GM18867 (cell line): Measurements from ENCODE around the gene HIVEP1.

Experiments
- ATAC-seq: cut with Tn5 transposase; IDR thresholded peaks from one replicate; pipeline ENCODE4 v1.9.1; 2021; ENCODE audit warnings: mild to moderate bottlenecking, moderate library complexity; ENCODE audit not compliant: unreplicated experiment

HIVEP1 gene

DNA sequence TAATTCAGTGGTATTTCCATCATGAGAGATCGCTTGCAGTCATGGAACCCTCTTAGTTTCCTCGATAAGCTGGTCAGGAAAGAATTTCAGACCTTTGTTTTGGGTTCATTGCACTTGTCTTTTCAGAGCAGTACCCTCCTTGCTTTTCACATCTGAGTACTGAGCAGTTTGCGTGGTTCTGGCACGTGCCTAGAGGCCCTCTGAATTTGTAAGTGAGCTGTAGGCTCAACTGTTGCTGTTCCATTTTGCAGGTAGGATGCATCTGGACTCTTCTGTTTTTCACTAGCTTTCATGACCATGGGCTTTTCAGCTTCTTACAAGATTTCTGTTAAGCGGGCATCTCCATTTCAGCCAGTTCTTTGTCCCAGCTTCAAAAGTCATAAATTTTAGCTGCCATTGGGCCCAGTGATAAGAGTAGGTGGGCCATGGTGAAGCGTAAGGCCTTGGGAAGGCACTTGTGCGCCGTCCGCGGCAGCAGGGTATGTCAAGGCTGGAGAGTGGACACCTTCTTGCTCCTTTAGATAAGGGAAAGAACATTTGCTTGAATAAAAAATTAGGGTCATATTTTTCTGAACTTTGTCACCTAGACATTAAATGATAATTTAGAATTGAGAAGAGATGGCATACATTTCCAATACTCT is 35.8 kb downstream of the HIVEP1 start:
- peak; percentile 5 for ATAC-seq

GRCh38 chr6:12048609-12049008 is 36.5 kb downstream of the HIVEP1 start:
- ATAC-seq: no peak

DNA sequence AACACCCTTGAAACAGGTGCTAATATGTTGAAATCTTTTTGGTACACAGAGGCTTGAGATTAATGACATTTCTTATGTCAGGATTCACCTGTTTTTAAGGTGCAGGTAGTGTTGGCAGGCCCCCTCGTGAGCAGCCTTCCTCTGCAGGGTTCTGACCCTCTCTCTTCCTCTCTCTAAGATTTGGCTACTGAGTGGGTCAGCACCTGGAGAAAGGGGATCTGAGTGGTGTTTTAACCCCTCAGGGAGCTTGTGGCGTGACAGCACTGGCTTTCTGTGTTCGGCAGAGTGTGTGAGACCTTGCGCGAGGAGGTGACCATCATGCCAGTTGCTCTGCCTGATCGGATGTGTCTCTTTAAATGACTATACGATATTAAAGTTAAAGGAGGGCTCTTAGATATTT is 37.1 kb downstream of the HIVEP1 start:
- ATAC-seq: peak; percentile 32

DNA sequence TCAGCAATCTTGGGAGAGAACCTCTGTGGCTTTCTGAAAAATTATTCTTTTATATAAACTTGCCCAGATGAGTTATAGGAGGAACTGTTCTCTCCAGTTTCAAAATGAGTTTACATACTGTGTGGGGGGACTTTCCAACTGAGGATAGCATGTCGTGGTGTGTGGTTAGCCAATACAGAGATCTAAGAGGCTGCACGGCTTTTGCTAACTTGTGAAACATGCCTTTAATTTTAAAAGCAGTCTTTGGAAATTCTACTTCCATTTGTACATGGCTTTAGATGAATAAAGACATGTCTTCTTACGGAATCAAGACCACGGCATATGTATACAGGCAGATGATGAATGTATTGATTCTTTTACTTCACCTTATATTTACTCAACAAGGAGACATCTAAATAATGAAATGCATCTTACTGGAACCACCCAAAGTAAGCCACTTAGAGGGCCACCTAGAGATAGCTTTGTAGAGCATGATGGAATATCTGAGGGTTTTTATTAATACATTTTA is 39.8 kb downstream of the HIVEP1 start:
- peak; percentile 68 for ATAC-seq

DNA sequence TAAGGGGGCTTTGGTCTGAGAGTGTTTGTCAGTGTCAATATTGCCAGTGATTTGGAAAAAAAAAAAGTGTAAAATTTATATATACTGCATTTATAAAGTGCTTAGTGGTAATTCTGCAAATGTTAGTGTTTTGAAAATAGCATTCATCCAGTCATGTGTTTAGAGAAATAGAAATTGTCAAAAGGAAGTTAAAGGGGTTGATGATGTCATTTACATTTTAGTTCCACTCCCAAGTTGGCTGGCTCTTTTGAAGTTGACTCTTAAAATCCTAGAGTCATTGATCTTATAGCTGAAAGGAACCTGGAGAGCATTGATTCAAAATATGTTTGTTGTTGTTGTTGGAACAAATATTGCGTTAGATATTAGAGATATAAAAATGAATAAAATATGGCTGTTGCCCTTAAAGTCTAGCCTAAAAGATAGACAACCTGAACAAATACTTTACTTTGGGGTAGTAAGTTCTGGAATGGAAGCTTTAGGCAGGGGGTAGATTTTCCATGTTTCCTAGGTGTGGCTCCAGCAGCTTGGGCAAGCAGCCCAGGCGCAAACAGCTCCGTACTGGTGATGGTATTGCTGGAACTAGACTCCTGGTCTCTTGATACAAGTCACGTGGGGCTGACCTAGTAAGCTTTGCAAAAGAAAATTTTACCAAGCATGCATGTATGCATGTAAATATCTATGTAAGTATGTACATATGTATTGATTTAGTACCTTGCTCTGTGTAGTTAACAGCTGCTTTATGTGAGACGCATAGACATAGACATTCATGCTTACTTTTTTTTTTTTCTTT is 46.3 kb downstream of the HIVEP1 start:
- ATAC-seq: no peak

- ATAC-seq: peak; percentile 88
Measured at GRCh38 chr6:12060780-12061609, 48.9 kb downstream of the HIVEP1 start.

- no peak for ATAC-seq
Measured at GRCh38 chr6:12062605-12063004, 50.5 kb downstream of the HIVEP1 start.

GRCh38 chr6:12064131-12064530 is 52.0 kb downstream of the HIVEP1 start:
- no peak for ATAC-seq

DNA sequence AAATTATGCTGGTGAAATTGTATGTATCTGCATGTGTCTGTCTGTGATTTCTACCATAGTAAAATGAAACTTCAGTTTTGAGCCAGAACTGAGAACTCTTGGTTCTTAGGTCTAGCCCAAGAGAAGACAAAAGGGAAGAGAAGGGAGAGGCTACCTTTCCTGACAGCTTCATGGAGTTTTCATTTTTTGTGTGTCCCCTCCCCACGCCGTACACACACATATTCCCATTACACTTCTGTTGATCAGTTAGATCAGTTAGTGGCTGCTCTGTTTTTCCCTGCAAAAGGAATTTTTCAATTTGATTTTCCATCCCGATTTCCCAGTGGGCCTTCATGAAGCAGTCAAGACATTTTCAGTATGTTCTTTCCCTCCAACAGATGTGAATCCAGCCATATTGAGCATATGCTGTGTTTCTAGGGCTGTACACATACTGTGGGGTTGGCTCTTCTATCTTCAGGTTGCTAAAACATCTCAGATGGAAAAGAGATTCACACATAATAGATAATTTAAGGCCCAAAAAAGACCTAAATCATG is 52.5 kb downstream of the HIVEP1 start:
- ATAC-seq: no peak

DNA sequence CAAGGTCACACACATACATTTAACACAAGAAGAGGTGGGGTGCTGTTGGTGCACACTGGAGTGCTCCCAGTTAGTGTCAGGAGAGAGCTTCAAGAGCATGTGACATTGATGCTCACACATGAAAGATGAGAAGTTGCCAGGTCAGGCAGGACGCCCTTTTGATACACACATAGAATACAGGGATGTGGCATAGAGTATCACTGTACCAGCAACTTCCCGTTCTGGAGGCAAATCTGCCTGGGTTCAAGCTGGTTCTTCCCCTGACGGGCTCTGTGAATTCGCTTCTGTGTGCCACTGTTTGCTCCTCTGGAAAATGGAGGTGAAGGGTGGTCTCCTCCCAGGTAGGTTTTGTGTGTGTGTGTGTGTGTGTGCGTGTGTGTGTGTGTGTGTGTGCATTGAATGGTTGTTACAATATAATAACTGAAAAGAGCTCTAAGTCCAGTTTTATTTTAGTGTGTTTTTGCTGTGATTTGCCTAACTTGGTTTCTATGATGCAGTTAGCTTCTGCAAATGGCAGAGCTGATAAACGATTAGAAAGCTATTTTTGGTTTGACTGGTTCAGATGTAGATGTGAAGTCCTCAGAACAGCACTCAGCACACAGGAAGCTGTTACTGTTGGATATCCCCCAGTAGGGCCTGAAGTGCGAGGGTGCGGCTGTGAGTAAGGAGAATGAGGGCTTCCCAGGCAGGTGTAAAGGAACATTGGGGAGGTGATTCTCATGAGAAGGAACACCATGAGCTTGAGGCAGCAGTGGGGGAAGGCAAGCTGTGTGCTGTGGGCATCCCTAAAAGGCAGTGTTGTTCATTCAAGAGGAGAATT is 53.4 kb downstream of the HIVEP1 start:
- ATAC-seq: peak; percentile 48

DNA sequence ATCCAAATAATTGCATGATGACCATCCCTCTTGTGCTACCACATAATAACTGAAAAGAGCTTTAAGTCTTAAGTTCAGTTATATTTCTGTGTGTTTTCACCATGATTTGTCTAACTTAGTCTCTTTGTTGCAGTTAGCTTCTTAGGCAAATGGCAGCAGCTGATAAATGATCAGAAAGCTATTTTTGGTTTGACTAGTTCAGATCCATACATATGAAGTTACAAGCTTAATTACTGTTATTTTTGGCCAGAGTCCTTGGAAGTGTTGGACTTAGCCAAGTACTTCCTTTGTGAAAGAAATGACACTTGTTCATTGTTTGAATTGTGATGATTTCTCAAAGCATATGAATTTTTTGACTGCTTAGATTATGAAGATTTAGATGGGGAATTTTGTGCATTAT is 54.2 kb downstream of the HIVEP1 start:
- ATAC-seq: no peak

- ATAC-seq: no peak
Measured at GRCh38 chr6:12068899-12069557, 56.9 kb downstream of the HIVEP1 start.

- no peak for ATAC-seq
Measured at GRCh38 chr6:12069891-12070529, 57.9 kb downstream of the HIVEP1 start.

DNA sequence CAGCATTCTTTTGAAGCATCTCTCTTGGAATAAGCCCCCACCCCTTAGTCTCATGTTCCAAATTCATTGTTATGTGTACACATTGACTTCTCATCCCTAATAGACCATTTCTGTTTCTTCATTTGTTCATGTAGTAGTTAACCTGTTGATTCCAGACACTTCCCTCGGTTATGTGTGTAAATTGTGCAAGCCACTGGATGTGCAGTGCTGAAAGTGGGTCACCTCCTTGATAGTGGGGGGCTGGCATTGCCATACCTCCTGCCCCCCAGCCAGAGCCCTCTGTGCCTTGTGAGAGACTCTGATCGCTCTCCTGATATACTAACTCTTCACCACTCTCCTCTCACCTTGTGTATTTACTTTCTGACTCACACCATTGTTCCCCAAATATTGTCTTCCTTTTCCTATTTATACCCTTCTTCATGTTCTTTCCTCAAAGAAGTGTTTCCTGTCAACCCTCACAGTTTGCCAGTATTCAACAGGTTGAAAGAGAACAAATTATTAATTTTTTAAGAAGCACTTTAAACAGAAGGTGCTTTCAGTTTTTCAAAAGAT is 59.0 kb downstream of the HIVEP1 start:
- no peak for ATAC-seq

DNA sequence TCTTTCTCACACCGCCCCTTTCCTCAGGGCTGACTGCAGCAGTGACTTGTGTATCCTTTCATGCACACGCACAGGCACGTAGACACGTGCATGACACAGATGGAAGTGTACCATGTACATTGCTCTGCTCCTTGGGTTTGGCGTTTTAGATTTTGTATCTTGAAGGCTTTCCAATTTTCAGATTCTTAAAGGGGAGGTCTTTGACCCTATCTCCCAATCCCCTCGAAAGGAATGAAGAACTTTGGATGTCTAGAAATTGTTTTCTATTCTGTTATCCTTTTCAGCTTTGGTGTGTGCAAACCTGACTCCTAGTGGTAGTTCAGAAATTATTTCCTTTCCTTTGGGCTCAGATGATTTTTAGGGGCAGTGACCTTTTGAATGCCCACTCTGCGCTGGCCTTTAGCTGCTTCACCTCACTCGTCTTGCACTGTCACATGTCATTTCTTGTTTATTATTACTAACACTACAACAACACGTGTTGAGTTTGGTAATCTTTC is 63.0 kb downstream of the HIVEP1 start:
- no peak for ATAC-seq

DNA sequence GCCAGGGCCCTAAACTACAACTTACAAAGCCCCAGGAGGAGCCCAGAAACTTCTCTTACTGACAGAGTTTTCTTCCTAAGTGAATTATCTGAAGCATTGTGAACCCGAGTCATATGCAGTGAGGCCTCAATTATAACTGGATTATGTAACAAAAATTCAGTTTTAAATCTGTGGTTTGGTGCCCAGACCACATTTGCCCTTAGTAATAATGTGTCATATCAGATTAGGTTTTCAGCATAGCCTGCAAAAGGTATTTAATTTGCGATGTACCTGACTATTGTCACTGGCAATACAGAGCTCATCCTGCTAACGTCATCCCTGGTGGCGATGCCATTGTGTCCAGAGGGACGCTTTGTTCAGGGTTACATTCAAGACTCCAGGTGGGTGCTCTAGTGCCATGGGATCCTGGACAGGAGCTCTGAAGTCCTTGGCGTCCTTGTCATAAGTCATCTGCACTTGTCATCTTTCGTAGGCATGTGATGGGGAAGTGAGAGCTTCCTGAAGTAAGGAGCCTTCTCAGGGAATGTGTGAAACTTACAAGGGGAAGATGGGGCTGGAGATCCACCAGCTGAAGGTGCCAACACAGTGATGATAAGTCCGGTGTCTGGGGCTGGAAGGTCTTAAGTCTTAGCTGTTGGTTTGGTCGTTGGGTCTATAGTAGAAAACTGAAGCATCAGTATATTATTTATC is 65.1 kb downstream of the HIVEP1 start:
- no peak for ATAC-seq

- ATAC-seq: no peak
Measured at GRCh38 chr6:12078014-12078413, 65.9 kb downstream of the HIVEP1 start.

DNA sequence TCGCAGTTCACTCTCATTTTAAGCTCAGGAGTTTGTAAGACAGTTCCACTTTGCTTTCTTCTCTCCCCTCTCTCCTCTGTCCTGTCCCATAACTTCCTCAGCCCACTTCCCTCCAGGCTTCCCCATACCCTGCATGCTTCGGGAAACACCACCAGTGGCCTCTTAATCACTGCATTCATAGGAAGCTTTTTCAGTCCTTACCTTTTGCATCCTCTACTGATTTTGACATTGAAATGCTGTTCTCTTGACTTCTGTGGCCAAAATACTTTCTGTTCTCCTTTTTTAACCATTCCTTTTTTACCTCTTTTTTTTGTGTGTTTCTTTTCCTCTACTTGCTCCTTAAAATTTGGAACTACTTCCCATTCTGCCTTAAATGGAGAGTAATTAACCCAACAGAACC is 69.7 kb downstream of the HIVEP1 start:
- no peak for ATAC-seq
